Activated naive CD8-positive, alpha-beta T cell treated with anti-CD3 and anti-CD28 coated beads for 36 hours (primary cell): ENCODE data around the gene PGLYRP2. TPM values are rescaled to one million over a fixed set of nuclear protein-coding genes. Genes with fewer than 3 reads are reported as not detected.

Experiments
- total RNA-seq, 2 experiments: library from RNA; stranded (reverse); gene quantifications; one replicate each; pipeline ENCODE4 v1.2.3, GENCODE V29; 2021

Gene PGLYRP2
- total RNA-seq, 2 experiments from 2014 or later = not detected

Other genes with a start within 250 kb of the PGLYRP2 start
- not detected for gene EPHX3, start 247.1 kb downstream of the PGLYRP2 start, total RNA-seq
- gene BRD4, start 147.0 kb downstream of the PGLYRP2 start, total RNA-seq = 100 to 1,000 TPM; 110 to 113 TPM
- gene AKAP8, start 99.7 kb downstream of the PGLYRP2 start, total RNA-seq = 10 to 100 TPM; 59.4 to 61.2 TPM
- 10 to 100 TPM; 70.6 to 71.6 TPM for gene AKAP8L, start 60.5 kb downstream of the PGLYRP2 start, total RNA-seq
- gene WIZ, start 29.5 kb downstream of the PGLYRP2 start, total RNA-seq = 10 to 100 TPM; 22.7 to 24.1 TPM
- 10 to 100 TPM; 75.0 to 83.4 TPM for gene RASAL3, start 15.0 kb downstream of the PGLYRP2 start, total RNA-seq
- gene CYP4F22, start 29.0 kb upstream of the PGLYRP2 start, total RNA-seq = 1 to 10 TPM; 1.3 to 1.6 TPM
- gene CYP4F8, start 135.7 kb upstream of the PGLYRP2 start, total RNA-seq = not detected
- under 1 TPM; 0.06 to 0.23 TPM for gene CYP4F3, start 161.4 kb upstream of the PGLYRP2 start, total RNA-seq
- gene CYP4F12, start 193.6 kb upstream of the PGLYRP2 start, total RNA-seq = not detected
- not detected for gene OR10H2, start 248.5 kb upstream of the PGLYRP2 start, total RNA-seq